GM21515 (cell line): Measurements from ENCODE around the gene NCAPG2.
A peak's percentile ranks its signal among the peaks of the same experiment; 100 is the strongest.
"Not testable (repeated sequence)": the region's sequence is repeated elsewhere in the genome, so short reads cannot be mapped to it uniquely, and the experiment has no call there.

Experiments used
- ATAC-seq: cut with Tn5 transposase; IDR thresholded peaks from one replicate; pipeline ENCODE4 v1.9.1; 2021; ENCODE audit not compliant: unreplicated experiment

Gene NCAPG2

DNA sequence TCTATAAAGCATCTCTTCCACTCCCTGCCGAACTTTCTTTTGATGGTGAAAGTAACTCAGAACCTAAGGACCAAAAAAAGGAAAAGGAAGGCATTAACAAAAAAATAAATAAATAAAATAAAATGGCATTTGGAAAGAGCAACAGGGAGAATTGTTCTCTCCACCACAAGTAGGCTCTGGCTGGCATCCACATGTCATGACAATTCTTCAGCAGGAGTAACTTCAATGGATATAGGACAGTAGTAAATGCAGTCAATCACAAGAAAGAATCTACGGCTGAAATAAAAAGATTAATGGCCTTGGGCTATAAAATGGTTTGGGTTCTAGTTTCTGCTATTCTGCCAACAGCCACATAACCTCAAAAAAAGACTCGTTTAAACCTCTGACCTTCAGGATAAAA lies 23.9 kb downstream of the NCAPG2 start:
- ATAC-seq: no peak

GRCh38 chr7:158676906-158677305 lies 27.7 kb downstream of the NCAPG2 start:
- no peak for ATAC-seq

DNA sequence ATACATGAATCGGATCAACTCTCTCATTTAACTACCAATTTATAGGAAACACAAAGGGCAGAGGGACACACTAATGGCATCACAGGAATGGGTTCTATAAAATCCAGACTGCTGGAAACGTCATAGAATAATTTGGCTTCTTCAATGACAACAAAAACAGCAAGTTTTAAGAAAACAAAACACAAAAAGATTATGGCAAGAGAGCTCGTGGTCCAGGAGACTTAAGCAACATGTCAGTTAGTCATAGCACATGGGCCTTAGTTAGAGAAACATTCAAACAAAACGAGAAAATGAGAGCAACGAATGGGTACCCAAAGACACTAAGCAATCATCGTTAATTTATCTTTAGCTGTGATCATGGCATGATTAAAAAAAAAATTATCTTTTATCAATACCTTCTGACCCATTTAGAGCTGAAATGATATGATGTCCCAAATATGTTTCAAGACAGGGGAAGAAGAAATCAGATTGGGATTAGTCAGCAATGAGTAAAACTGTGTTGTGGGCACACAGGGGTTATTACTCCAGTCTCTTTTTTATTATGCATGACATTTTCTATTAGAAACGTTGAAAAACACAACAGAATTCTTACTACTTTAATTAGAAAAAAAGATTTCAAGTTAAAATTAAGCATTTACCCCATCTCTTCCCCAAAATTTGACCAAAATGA lies 28.3 kb downstream of the NCAPG2 start:
- ATAC-seq: no peak

DNA sequence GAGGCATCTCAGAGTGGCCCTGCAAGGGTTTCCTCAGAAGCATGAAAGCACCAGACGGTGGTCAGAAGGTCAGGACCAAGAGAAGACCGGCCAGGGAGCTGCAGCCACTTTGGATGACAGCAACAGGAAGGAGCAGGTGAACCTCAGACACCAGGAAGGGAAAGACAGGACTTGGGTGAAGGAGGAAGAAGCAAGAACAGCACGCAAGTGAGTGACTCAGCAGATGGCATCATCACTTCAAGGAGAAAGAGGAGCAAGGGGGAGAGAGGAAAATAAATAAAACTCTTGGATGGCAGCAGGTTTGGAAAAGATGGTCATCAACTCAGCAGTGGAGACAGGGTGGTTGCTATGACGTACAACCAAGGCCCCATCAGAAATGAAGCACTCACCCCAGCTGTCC lies 31.6 kb downstream of the NCAPG2 start:
- ATAC-seq: no peak

GRCh38 chr7:158668086-158668485 lies 36.5 kb downstream of the NCAPG2 start:
- not testable (repeated sequence) for ATAC-seq

GRCh38 chr7:158666966-158667678 lies 37.5 kb downstream of the NCAPG2 start:
- not testable (repeated sequence) for ATAC-seq

DNA sequence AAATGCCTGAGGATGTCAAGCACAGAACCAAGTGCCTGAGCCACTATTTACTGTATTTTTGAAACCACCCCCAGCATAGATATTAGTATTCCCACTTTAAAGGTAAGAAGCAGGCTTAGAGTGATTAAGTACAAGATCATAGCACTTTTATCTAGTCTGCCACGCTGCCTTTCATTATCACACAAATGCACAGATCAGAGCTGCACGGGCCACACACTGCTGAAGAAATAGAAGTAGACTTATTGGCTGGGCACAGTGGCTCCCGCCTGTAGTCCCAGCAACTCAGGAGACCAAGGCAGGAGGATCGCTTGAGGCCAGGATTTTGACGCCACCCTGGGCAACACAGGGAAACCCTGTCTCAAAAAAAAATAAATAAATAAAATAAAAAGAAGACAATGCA lies 38.2 kb downstream of the NCAPG2 start:
- no peak for ATAC-seq

GRCh38 chr7:158664406-158664805 lies 40.2 kb downstream of the NCAPG2 start:
- ATAC-seq: no peak

GRCh38 chr7:158663428-158663741 lies 41.2 kb downstream of the NCAPG2 start:
- ATAC-seq: no peak

DNA sequence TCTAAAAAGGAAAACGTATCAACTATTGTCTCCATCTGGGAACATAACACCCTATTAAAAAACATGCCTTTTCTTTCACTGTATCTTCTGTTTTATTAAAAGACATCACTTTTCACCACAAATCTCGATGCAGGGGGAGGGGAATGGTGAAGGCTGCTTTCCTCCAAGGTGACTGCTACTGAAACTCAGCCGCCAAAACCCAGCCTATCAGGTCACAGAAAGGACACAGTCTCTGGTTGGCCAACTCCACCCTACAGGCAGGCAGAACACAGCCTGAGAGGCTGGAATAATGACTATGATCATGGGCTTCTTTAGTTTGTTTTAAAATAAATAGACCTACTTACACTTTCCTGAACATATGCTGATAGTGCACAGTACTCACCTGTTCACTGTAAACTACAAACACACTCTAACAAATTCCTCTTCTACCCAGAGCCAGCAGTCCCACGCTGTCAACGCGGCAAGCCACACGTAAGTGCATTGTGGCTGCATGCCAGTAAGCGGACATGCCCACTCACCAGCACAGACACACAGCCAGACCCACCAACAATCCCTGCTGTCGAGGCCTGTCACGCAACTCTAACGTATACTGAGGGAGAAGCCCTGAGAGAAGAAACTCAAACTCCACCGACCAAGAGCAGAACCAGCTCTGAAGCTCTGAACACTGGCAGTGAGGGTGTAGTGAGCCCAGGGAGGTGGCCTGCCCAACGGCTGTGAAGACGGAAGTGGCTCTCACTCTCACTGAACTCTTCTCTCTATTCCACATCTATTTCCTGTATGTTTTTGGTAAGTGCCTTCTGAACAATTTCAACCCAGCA lies 41.8 kb downstream of the NCAPG2 start:
- no peak for ATAC-seq

- no peak for ATAC-seq
Measured at GRCh38 chr7:158658475-158658874, 46.1 kb downstream of the NCAPG2 start.

- ATAC-seq: peak; percentile 47
Measured at GRCh38 chr7:158657189-158657746, 47.3 kb downstream of the NCAPG2 start.

- peak; percentile 93 for ATAC-seq
Measured at GRCh38 chr7:158655931-158656441, 48.6 kb downstream of the NCAPG2 start.

- no peak for ATAC-seq
Measured at GRCh38 chr7:158655507-158655906, 49.1 kb downstream of the NCAPG2 start.

GRCh38 chr7:158651968-158652565 lies 52.5 kb downstream of the NCAPG2 start:
- no peak for ATAC-seq

DNA sequence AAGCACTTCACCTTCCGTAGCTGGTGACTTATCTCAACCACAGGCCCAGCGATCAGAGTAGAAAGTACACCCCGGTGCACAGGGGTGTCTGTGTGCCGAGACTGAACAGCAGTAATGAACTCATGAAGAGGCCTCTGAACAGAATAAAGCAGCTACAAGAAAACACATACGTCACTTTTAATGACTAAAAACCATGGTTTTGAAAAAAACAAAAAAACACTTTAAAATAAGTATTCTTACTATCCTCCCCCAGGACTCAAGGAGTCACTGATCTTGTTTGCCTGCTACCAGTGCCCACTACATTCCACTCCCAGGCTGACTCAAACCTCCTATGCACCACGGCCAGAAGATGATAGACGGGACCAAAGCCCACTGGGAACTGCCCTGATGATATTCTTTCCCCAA lies 53.8 kb downstream of the NCAPG2 start:
- ATAC-seq: no peak

DNA sequence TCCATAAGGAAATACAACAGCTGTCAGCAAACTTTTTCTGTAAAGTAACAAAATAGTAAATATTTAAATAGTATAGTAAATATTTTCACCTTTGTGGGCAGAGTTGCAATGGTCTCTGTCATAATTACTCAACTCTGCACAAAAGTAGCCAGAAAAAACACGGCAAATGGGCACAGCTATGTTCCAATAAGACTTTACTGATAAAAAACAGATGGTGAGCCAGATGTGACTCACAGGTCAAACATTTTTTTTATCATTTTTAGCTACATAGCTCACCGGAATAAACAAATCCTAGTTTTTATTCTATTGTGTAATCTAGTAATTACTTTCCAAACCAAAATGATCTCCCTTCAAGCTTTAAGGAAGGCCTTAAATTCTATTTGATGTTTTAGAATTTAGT lies 55.3 kb downstream of the NCAPG2 start:
- ATAC-seq: no peak

DNA sequence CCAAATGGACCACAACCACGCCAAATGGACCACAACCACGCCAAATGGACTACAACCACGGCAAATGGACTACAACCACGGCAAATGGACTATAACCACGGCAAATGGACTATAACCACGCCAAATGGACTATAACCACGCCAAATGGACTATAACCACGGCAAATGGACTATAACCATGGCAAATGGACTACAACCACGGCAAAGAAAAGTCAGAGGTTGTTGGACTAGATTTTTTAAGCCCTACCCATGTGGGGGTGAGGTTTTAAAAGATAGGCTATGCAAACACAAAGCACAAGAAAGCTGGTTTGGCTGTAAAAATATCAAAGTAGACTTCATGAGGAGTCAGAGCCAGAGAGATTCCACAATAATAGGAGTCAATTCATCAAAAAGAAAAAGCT lies 55.8 kb downstream of the NCAPG2 start:
- no peak for ATAC-seq

- no peak for ATAC-seq
Measured at GRCh38 chr7:158648168-158648567, 56.4 kb downstream of the NCAPG2 start.

DNA sequence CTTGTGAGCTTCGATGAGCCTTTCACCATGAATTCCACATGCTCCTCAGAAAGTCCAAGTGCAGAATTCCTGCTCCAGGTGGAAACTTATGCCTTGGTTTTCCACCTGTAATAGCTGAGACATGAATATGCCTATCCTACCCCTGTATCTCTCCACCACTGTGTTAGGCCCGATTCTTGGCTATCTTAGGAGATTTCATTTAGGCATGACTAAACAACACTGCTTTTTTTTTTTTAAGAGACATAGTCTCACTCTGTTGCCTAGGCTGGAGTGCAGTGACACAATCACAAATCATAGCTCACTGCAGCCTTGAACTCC lies 57.2 kb downstream of the NCAPG2 start:
- ATAC-seq: no peak

GRCh38 chr7:158646766-158647474 lies 57.7 kb downstream of the NCAPG2 start:
- no peak for ATAC-seq
